ENCODE measurements around the gene FHIT.
"Not testable (repeated sequence)": the region's sequence is repeated elsewhere in the genome, so short reads cannot be mapped to it uniquely, and the experiment has no call there.

FHIT gene

DNA sequence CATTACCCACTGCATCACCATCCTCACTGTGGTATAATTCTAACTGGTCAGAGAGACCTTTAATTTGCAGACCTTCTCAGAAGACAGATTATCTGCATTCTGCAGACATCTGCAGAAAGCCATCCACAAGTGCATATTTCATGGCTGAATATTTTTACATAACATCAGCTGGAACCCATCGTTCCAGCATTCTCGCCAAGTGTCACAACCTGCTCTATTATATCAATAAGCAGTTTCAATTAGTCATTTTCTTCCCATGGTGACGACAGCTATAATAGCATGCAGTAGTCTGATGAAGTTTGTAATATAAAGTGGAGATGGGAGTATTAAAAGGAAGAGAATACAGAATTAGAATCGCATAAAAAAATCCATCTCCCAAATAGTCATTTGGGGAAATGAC lies 334.7 kb downstream of the FHIT start:
- no peak overlapping the region for H3K4me3 ChIP-seq (ENCODE audit: low read length)
- H3K27me3 ChIP-seq (ENCODE audit: control insufficient read depth, insufficient read depth, low read length), result no peaks in the 10 kb centered on the region
- no peak overlapping the region for H3K9ac ChIP-seq (ENCODE audit: low read length)
- H3K36me3 ChIP-seq (ENCODE audit: control insufficient read depth, insufficient read depth, low read length), result no peaks in the 10 kb centered on the region
- no peaks in the 10 kb centered on the region for H3K4me1 ChIP-seq (ENCODE audit: control insufficient read depth, insufficient read depth, low read length)
- no peak overlapping the region for H3K27ac ChIP-seq (ENCODE audit: low read depth, low read length)

DNA sequence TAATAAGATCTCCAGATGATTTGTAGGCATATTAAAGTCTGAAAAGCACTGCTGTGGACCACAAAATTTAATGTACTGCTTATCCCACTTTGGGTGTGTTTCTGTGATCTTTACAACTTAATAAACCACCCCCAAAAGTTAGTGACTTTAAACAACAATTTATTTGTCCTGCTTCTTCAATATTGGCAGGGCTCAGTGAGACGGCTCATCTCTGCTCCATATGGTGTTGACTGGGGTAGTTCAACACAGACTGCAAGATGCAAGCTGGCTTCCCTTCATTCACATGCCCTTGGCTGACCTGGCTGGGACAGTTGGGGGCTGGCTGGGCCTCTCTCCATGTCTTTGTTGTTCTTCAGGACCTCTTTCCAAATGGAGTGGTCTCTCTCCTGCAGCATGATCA lies 337.8 kb downstream of the FHIT start:
- no peak overlapping the region for H3K9ac ChIP-seq (ENCODE audit: low read length)
- no peaks in the 10 kb centered on the region for H3K36me3 ChIP-seq (ENCODE audit: control insufficient read depth, insufficient read depth, low read length)
- no peaks in the 10 kb centered on the region for H3K27me3 ChIP-seq (ENCODE audit: control insufficient read depth, insufficient read depth, low read length)
- no peak overlapping the region for H3K4me3 ChIP-seq (ENCODE audit: low read length)
- H3K27ac ChIP-seq (ENCODE audit: low read depth, low read length), result no peak overlapping the region
- no peaks in the 10 kb centered on the region for H3K4me1 ChIP-seq (ENCODE audit: control insufficient read depth, insufficient read depth, low read length)

DNA sequence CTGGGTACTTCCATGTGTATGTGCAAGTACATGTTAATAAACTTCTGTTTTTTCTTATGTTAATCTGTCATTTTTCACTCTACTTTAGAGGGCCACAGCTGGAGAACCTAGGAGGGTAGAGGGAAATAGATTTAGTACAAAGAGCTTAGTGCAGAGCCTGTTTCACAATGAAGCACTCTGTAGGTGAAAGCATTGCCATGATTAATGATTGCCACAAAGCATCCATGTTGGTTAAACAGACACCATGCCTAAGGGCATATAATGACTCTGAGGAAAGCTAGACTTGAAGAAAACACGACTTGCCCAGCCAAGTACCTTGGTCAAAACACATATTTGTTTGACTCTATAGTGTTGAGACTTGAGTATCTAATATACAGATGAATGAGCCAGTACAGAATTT lies 338.4 kb downstream of the FHIT start:
- no peak overlapping the region for H3K4me3 ChIP-seq (ENCODE audit: low read length)
- H3K36me3 ChIP-seq (ENCODE audit: control insufficient read depth, insufficient read depth, low read length), result no peaks in the 10 kb centered on the region
- H3K27me3 ChIP-seq (ENCODE audit: control insufficient read depth, insufficient read depth, low read length), result no peaks in the 10 kb centered on the region
- no peak overlapping the region for H3K9ac ChIP-seq (ENCODE audit: low read length)
- no peaks in the 10 kb centered on the region for H3K4me1 ChIP-seq (ENCODE audit: control insufficient read depth, insufficient read depth, low read length)
- H3K27ac ChIP-seq (ENCODE audit: low read depth, low read length), result no peak overlapping the region

DNA sequence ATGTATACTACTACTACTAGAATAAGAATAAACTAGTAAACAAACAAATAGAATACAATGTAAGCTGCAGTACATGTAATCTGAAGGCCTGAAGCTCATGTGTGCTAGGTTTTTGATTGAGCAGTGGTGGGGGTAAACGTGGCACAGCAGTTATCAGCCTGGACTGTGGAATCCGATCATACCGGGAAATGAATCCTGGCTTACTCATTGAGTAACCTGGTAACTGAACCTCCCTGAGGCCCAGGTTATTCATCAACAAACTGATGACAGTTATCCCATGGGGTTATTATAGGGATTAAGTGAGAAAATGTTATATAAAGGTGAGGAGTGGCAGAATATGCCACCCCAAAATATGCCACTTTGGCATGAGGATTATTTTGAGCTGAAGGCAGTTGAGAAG lies 339.1 kb downstream of the FHIT start:
- H3K36me3 ChIP-seq (ENCODE audit: control insufficient read depth, insufficient read depth, low read length), result no peaks in the 10 kb centered on the region
- H3K9ac ChIP-seq (ENCODE audit: low read length), result no peak overlapping the region
- no peaks in the 10 kb centered on the region for H3K27me3 ChIP-seq (ENCODE audit: control insufficient read depth, insufficient read depth, low read length)
- no peak overlapping the region for H3K27ac ChIP-seq (ENCODE audit: low read depth, low read length)
- no peak overlapping the region for H3K4me3 ChIP-seq (ENCODE audit: low read length)
- H3K4me1 ChIP-seq (ENCODE audit: control insufficient read depth, insufficient read depth, low read length), result no peaks in the 10 kb centered on the region

DNA sequence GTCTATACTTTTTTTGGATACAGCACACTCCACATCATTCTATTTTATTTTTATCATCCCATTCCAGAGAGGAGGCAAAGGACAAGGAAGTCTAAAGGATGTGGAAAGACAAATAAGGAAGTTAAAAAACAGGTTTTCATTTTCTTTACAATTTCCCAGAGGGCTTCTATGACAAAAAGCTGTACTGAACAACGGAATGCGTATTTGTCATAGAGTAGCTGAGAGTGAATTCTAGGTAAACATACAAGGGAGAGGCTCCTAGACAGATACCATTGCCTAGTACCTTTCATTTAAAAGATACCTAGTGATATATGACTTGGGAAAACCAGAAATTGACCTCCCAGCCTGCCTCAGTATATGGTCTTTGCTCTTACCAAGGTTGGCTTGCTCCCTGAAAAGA lies 341.7 kb downstream of the FHIT start:
- Histone ChIP-seq H3K4me3 (ENCODE audit: low read length) (no peak overlapping the region), H3K36me3 (ENCODE audit: control insufficient read depth, insufficient read depth, low read length) (no peaks in the 10 kb centered on the region), H3K4me1 (ENCODE audit: control insufficient read depth, insufficient read depth, low read length) (no peaks in the 10 kb centered on the region), H3K27ac (ENCODE audit: low read depth, low read length) (no peak overlapping the region), H3K27me3 (ENCODE audit: control insufficient read depth, insufficient read depth, low read length) (no peaks in the 10 kb centered on the region), H3K9ac (ENCODE audit: low read length) (no peak overlapping the region)

DNA sequence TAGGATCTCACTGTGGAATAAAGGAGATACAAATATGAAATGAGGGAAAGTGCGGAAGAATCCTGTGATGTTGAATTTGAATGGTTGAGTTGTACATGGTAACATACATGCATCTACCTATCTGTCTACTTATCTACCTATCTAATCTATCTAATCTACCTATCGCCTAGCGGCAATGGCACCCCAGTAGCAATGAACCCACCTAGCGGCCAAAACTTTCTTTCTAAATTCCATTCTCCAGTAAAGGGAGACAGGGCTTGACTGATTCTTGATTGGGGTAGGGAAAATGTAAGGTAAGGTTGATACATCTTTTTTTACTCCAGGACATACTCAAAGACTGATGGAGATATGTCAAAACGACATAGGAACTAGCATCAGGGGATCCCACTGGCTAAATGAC lies 345.0 kb downstream of the FHIT start:
- no peak overlapping the region for H3K9ac ChIP-seq (ENCODE audit: low read length)
- H3K27me3 ChIP-seq (ENCODE audit: control insufficient read depth, insufficient read depth, low read length), result no peaks in the 10 kb centered on the region
- H3K4me1 ChIP-seq (ENCODE audit: control insufficient read depth, insufficient read depth, low read length), result no peaks in the 10 kb centered on the region
- H3K36me3 ChIP-seq (ENCODE audit: control insufficient read depth, insufficient read depth, low read length), result no peaks in the 10 kb centered on the region
- no peak overlapping the region for H3K27ac ChIP-seq (ENCODE audit: low read depth, low read length)
- no peak overlapping the region for H3K4me3 ChIP-seq (ENCODE audit: low read length)

DNA sequence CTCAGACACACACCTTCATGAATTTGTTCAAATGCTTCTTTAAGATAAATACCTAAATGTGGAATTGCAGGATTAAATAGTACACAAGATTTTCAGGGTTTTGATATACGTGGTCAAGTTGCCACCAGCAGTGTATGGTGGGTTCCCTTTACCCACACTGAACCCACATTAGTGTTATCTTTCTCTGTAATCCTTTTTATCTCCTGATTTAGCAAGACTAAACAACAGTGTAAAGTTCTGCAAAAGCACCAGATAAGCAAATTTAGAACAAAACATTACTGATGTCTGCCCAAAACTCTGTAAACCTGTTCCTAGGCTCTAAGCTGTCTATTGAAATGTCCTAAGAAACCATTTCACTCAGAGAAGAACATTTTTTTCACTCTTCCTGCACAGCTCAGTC lies 352.9 kb downstream of the FHIT start:
- no peak overlapping the region for H3K9ac ChIP-seq (ENCODE audit: low read length)
- no peak overlapping the region for H3K27ac ChIP-seq (ENCODE audit: low read depth, low read length)
- no peaks in the 10 kb centered on the region for H3K4me1 ChIP-seq (ENCODE audit: control insufficient read depth, insufficient read depth, low read length)
- no peaks in the 10 kb centered on the region for H3K27me3 ChIP-seq (ENCODE audit: control insufficient read depth, insufficient read depth, low read length)
- H3K4me3 ChIP-seq (ENCODE audit: low read length), result no peak overlapping the region
- H3K36me3 ChIP-seq (ENCODE audit: control insufficient read depth, insufficient read depth, low read length), result no peaks in the 10 kb centered on the region

DNA sequence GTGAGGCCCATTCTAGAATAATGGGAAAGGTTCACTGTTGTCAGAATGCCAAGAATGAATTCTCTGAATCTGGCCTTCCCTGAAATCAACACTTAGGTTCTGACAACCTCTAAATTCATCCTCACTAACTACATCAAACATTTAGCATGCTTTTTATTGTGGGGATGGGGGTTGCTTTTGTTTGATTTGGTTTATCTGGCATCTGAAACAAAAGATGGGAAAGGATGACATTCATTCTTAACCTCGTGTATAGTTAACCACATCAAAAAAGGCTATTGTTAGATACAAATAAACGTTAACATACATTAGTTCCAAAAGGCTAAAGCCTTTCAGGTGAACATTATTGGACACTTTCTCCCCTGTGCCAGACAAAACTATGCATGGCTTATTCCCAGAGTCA lies 357.3 kb downstream of the FHIT start:
- Histone ChIP-seq H3K36me3 (ENCODE audit: control insufficient read depth, insufficient read depth, low read length) (no peaks in the 10 kb centered on the region), H3K27ac (ENCODE audit: low read depth, low read length) (no peak overlapping the region), H3K4me1 (ENCODE audit: control insufficient read depth, insufficient read depth, low read length) (no peaks in the 10 kb centered on the region), H3K4me3 (ENCODE audit: low read length) (no peak overlapping the region), H3K27me3 (ENCODE audit: control insufficient read depth, insufficient read depth, low read length) (no peaks in the 10 kb centered on the region), H3K9ac (ENCODE audit: low read length) (no peak overlapping the region)

DNA sequence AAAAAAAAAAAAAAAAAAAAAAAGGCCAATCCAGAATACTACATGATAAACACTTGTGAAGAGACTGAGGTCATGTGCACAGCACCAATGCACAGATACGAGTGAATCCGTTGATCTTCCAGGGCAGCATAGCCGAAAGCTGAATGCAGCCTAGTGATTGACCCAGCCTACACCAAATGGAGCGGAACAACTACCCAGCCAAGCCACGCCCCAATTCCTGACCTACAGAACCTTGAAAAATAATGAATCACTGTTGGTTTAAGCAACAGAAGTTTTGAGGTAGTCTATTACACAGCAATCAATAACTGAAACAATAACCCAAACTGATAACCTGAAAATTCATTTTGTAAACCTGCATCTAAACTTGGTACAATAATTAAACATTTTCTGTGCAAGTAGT lies 361.0 kb downstream of the FHIT start:
- Histone ChIP-seq H3K4me3 (ENCODE audit: low read length) (no peak overlapping the region), H3K27ac (ENCODE audit: low read depth, low read length) (no peak overlapping the region), H3K36me3 (ENCODE audit: control insufficient read depth, insufficient read depth, low read length) (no peaks in the 10 kb centered on the region), H3K9ac (ENCODE audit: low read length) (no peak overlapping the region), H3K27me3 (ENCODE audit: control insufficient read depth, insufficient read depth, low read length) (no peaks in the 10 kb centered on the region), H3K4me1 (ENCODE audit: control insufficient read depth, insufficient read depth, low read length) (no peaks in the 10 kb centered on the region)

DNA sequence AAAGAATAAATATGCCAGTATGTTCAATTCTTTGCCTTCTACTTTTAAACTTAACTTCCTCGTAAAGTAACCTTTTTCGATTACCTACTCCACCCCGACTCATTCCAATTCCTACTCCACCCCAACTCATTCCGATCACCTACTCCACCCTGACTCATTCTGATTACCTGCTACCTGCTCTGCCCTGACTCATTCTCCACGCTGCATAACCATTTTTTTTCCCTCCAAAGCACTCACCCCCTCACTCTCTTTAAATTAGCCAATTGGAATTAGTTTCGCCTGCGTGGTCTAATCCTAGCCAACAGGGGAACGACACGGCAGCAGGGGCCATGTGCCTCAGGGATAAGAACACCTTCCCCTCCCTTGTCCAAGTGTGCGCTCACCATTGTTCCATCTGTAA lies 362.3 kb downstream of the FHIT start:
- H3K4me1 ChIP-seq (ENCODE audit: control insufficient read depth, insufficient read depth, low read length); H3K27ac ChIP-seq (ENCODE audit: low read depth, low read length); H3K4me3 ChIP-seq (ENCODE audit: low read length); H3K9ac ChIP-seq (ENCODE audit: low read length); H3K27me3 ChIP-seq (ENCODE audit: control insufficient read depth, insufficient read depth, low read length); H3K36me3 ChIP-seq (ENCODE audit: control insufficient read depth, insufficient read depth, low read length): not testable (repeated sequence)

DNA sequence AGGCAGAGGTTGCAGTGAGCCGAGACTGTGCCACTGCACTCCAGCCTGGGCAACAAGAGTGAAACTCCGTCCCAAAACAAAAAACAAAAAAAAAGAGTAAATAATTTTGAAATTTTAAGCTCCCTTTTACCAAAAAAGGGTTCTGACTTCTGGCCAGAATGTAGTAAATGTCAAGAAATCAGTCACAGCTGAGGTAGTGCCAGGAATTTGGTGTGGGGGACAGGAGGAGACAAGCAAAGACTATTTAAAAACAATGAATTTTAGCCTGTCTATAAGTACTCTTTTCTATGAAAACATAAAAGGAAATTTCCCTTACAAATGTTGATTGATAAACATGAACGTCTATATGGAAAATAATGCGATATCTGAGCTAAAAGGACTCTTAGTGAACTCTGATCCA lies 363.7 kb downstream of the FHIT start:
- Histone ChIP-seq H3K36me3 (ENCODE audit: control insufficient read depth, insufficient read depth, low read length) (no peaks in the 10 kb centered on the region), H3K27ac (ENCODE audit: low read depth, low read length) (no peak overlapping the region), H3K4me3 (ENCODE audit: low read length) (no peak overlapping the region), H3K4me1 (ENCODE audit: control insufficient read depth, insufficient read depth, low read length) (no peaks in the 10 kb centered on the region), H3K9ac (ENCODE audit: low read length) (no peak overlapping the region), H3K27me3 (ENCODE audit: control insufficient read depth, insufficient read depth, low read length) (no peaks in the 10 kb centered on the region)

DNA sequence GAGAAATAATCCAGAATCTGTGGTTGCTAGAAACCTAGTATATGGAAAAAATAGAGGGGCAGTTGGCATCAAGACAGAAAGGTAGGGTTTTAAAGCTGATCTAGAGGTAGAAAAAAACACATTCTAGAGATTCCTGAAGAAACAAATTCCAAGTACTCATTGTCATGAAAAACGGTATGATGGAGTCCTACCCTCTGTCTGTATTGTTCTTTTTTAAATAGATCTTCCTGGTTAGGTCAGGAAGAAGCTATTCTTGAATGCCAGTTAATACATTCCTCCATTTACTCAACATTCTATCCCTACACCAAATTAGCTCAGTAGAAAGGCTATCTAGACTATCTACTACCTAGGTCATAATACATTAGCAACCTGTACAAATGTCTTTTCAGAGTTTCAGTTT lies 364.7 kb downstream of the FHIT start:
- Histone ChIP-seq H3K27ac (ENCODE audit: low read depth, low read length) (no peak overlapping the region), H3K4me3 (ENCODE audit: low read length) (no peak overlapping the region), H3K4me1 (ENCODE audit: control insufficient read depth, insufficient read depth, low read length) (no peaks in the 10 kb centered on the region), H3K9ac (ENCODE audit: low read length) (no peak overlapping the region), H3K27me3 (ENCODE audit: control insufficient read depth, insufficient read depth, low read length) (no peaks in the 10 kb centered on the region), H3K36me3 (ENCODE audit: control insufficient read depth, insufficient read depth, low read length) (no peaks in the 10 kb centered on the region)

DNA sequence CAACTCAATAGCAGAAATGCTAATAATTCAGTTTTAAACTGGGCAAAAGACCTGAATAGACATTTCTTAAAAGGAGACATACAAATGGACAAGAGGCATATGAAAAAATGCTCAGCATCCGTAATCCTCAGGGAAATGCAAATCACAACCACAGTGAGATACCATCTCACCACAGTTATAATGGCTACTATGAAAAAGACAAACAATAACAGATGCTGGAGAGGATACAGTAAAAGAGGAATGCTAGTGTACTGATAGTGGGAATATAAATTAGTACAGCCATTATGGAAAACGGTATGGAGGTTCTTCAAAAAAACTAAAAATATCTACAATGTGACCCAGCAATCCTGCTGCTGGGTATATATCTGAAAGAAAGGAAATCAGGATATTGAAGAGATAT lies 367.2 kb downstream of the FHIT start:
- Histone ChIP-seq H3K9ac (ENCODE audit: low read length) (no peak overlapping the region), H3K27me3 (ENCODE audit: control insufficient read depth, insufficient read depth, low read length) (no peaks in the 10 kb centered on the region), H3K27ac (ENCODE audit: low read depth, low read length) (no peak overlapping the region), H3K4me1 (ENCODE audit: control insufficient read depth, insufficient read depth, low read length) (no peaks in the 10 kb centered on the region), H3K4me3 (ENCODE audit: low read length) (no peak overlapping the region), H3K36me3 (ENCODE audit: control insufficient read depth, insufficient read depth, low read length) (no peaks in the 10 kb centered on the region)

DNA sequence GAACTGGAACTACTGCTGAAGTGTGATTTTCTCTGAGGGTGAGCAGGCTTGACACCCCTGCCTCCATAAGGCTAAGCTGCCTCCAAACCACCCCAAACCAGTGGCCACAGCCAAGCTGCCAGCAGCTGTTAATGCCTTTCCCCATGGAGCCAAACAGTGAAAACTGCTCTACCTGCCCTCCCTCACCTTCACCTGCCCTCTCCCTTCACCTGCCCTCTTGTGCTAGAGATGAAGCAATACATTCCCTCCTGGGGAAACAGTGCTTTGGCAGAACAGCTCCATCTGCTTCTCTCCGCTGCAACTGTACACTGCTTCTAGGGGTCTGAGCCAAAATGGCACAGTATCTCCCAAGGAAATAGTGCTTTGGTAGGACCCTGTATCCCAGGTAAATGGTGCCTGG lies 374.1 kb downstream of the FHIT start:
- Histone ChIP-seq H3K36me3 (ENCODE audit: control insufficient read depth, insufficient read depth, low read length) (no peaks in the 10 kb centered on the region), H3K4me3 (ENCODE audit: low read length) (no peak overlapping the region), H3K4me1 (ENCODE audit: control insufficient read depth, insufficient read depth, low read length) (no peaks in the 10 kb centered on the region), H3K27me3 (ENCODE audit: control insufficient read depth, insufficient read depth, low read length) (no peaks in the 10 kb centered on the region), H3K9ac (ENCODE audit: low read length) (no peak overlapping the region), H3K27ac (ENCODE audit: low read depth, low read length) (no peak overlapping the region)

All from rectal smooth muscle tissue (tissue), 1 donor.